Stimulated activated CD8-positive, alpha-beta memory T cell treated with anti-CD3 and anti-CD28 coated beads, Interleukin-7, amount 100 ng/mL, for 24 hours (primary cell): ENCODE results near the gene PEAK1.

Experiments used
- DNase-seq: peaks from one replicate; pipeline ENCODE4 v3.0.0-alpha.2; 2020; ENCODE audit warnings: low read depth

Gene PEAK1

GRCh38 chr15:77085297-77085696 lies 334.6 kb downstream of the PEAK1 start:
- DNase-seq, result no peak

GRCh38 chr15:77084436-77084835 lies 335.5 kb downstream of the PEAK1 start:
- no peak for DNase-seq

- DNase-seq, result peak; percentile 35
Observed at GRCh38 chr15:77083381-77084160, 336.3 kb downstream of the PEAK1 start.

GRCh38 chr15:77081971-77082370 lies 337.9 kb downstream of the PEAK1 start:
- DNase-seq, result no peak

GRCh38 chr15:77076323-77076915 lies 343.5 kb downstream of the PEAK1 start:
- no peak for DNase-seq

GRCh38 chr15:77075528-77075927 lies 344.4 kb downstream of the PEAK1 start:
- DNase-seq, result no peak

- DNase-seq, result no peak
Observed at GRCh38 chr15:77074350-77074749, 345.6 kb downstream of the PEAK1 start.

GRCh38 chr15:77071305-77072223 lies 348.3 kb downstream of the PEAK1 start:
- no peak for DNase-seq

GRCh38 chr15:77070495-77071304 lies 349.2 kb downstream of the PEAK1 start, which contains the start of gene TSPAN3:
TSPAN3 (minus strand) TSS chr15:77071109; CDS start chr15:77070954, 155 bp downstream.
- peak; percentile 80 for DNase-seq

GRCh38 chr15:77070180-77070494 lies 349.8 kb downstream of the PEAK1 start:
- DNase-seq, result no peak

GRCh38 chr15:77069521-77070121 lies 350.3 kb downstream of the PEAK1 start:
- DNase-seq, result no peak

GRCh38 chr15:77068633-77069032 lies 351.3 kb downstream of the PEAK1 start:
- DNase-seq, result no peak

GRCh38 chr15:77067691-77068367 lies 352.1 kb downstream of the PEAK1 start:
- no peak for DNase-seq

GRCh38 chr15:77066971-77067690 lies 352.8 kb downstream of the PEAK1 start:
- no peak for DNase-seq

GRCh38 chr15:77064539-77065308 lies 355.2 kb downstream of the PEAK1 start:
- DNase-seq, result no peak

- DNase-seq, result no peak
Observed at GRCh38 chr15:77064063-77064462, 355.8 kb downstream of the PEAK1 start.

- DNase-seq, result no peak
Observed at GRCh38 chr15:77063249-77063648, 356.7 kb downstream of the PEAK1 start.

- no peak for DNase-seq
Observed at GRCh38 chr15:77060546-77060945, 359.4 kb downstream of the PEAK1 start.

GRCh38 chr15:77059786-77060361 lies 360.0 kb downstream of the PEAK1 start:
- DNase-seq, result no peak
